Stimulated activated CD8-positive, alpha-beta memory T cell treated with anti-CD3 and anti-CD28 coated beads, Interleukin-15, amount 100 ng/mL, for 4 hours (primary cell): ENCODE measurements around the gene BDH2.

Source experiments
- DNase-seq, 2 donors: peaks; one replicate each; pipeline ENCODE4 v3.0.0-alpha.2; 2020; ENCODE audit warnings: low read depth in 2 of 2

Gene BDH2

GRCh38 chr4:103099691-103100392 lies at the start of gene BDH2:
TSS of gene BDH2 (minus strand) at chr4:103099834. CDS start at chr4:103096254, 3,580 bp downstream.
- no peak for DNase-seq

GRCh38 chr4:103144926-103145325 lies 45.3 kb upstream of the BDH2 start:
- DNase-seq: no peak

- no peak for DNase-seq
Measured at GRCh38 chr4:103137446-103137827, 37.8 kb upstream of the BDH2 start.

GRCh38 chr4:103136671-103137445 lies 37.2 kb upstream of the BDH2 start:
- no peak for DNase-seq

GRCh38 chr4:103129174-103129573 lies 29.5 kb upstream of the BDH2 start:
- DNase-seq: no peak

- no peak for DNase-seq
Measured at GRCh38 chr4:103126126-103126525, 26.5 kb upstream of the BDH2 start.

- DNase-seq: no peak
Measured at GRCh38 chr4:103123114-103123513, 23.5 kb upstream of the BDH2 start.

GRCh38 chr4:103118166-103118565 lies 18.5 kb upstream of the BDH2 start:
- DNase-seq: no peak

- DNase-seq: no peak
Measured at GRCh38 chr4:103111598-103111997, 12.0 kb upstream of the BDH2 start.

GRCh38 chr4:103108542-103108941 lies 8.9 kb upstream of the BDH2 start:
- DNase-seq: no peak

- no peak for DNase-seq
Measured at GRCh38 chr4:103105558-103106356, 6.1 kb upstream of the BDH2 start.

- DNase-seq: no peak
Measured at GRCh38 chr4:103104886-103105285, 5.3 kb upstream of the BDH2 start.

- no peak for DNase-seq
Measured at GRCh38 chr4:103100691-103101090, 1.1 kb upstream of the BDH2 start.

GRCh38 chr4:103098756-103099440 lies 736 bp downstream of the BDH2 start:
- DNase-seq: no peak

GRCh38 chr4:103098341-103098740 lies 1.3 kb downstream of the BDH2 start:
- no peak for DNase-seq

GRCh38 chr4:103097112-103097511 lies 2.5 kb downstream of the BDH2 start:
- no peak for DNase-seq

- DNase-seq: no peak
Measured at GRCh38 chr4:103095080-103095479, 4.6 kb downstream of the BDH2 start.

- no peak for DNase-seq
Measured at GRCh38 chr4:103092245-103092644, 7.4 kb downstream of the BDH2 start.

- DNase-seq: no peak
Measured at GRCh38 chr4:103091601-103092223, 7.9 kb downstream of the BDH2 start.

- no peak for DNase-seq
Measured at GRCh38 chr4:103089481-103089880, 10.2 kb downstream of the BDH2 start.

GRCh38 chr4:103086551-103086950 lies 13.1 kb downstream of the BDH2 start:
- DNase-seq: no peak
